Urinary bladder (tissue), 4 donors: ENCODE data around the gene C20orf96. TPM values are rescaled to one million over a fixed set of nuclear protein-coding genes. Genes with fewer than 3 reads are reported as not detected.
A peak's percentile ranks its signal among the peaks of the same experiment; 100 is the strongest.
"Not testable (repeated sequence)": the region's sequence is repeated elsewhere in the genome, so short reads cannot be mapped to it uniquely, and the experiment has no call there.

Experiments
- DNase-seq: peaks from one replicate; pipeline ENCODE4 v3.0.0-alpha.2; 2015; ENCODE audit errors: extremely low spot score
- H3K27ac ChIP-seq: one replicate; pipeline ENCODE4 v1.5.1; 2013; ENCODE audit warnings: low read depth, mild to moderate bottlenecking, moderate library complexity
- H3K36me3 ChIP-seq: one replicate; pipeline ENCODE4 v1.6.1; 2013; ENCODE audit warnings: mild to moderate bottlenecking, moderate library complexity; ENCODE audit not compliant: insufficient read depth
- H3K4me1 ChIP-seq: one replicate; pipeline ENCODE4 v1.6.1; 2013; ENCODE audit warnings: mild to moderate bottlenecking, moderate library complexity; ENCODE audit not compliant: insufficient read depth
- H3K4me3 ChIP-seq: one replicate; pipeline ENCODE4 v1.5.1; 2013; ENCODE audit warnings: low read depth, low read length
- WGBS: extraction: QIAGEN DNeasy Blood & Tissue Kit; methylation state at CpG from one replicate; pipeline ENCODE4 v1.1.7; 2013; 5-methylcytosine and 5-hydroxymethylcytosine counted together
- polyA plus RNA-seq: library from polyadenylated mRNA; stranded (reverse); fragments of 200-250 nt; gene quantifications from one replicate; pipeline ENCODE4 v1.2.3, GENCODE V29; 2013
- total RNA-seq: library from RNA; depleted of rRNA; stranded (reverse); fragments of >200 nt; gene quantifications from one replicate; pipeline ENCODE4 v1.2.3, GENCODE V29; 2014
- donor health status: healthy with polysubstance abuse.
- donor health status: healthy.

The C20orf96 gene
- total RNA-seq (5.0 TPM), polyA plus RNA-seq (6.4 TPM)

GRCh38 chr20:290084-290831, at the start of gene C20orf96:
C20orf96 (minus strand) TSS chr20:290750; CDS start chr20:290610, 140 bp downstream.
- WGBS, result under 1% methylated on average over 43 of the region's 43 CpGs
- Histone ChIP-seq H3K36me3 (no peaks in the 10 kb centered on the region), H3K27ac (peak within 1 kb of the TSS; percentile 51), H3K4me3 (peak within 1 kb of the TSS; percentile 47), H3K4me1 (no peaks in the 10 kb centered on the region)
- peak; percentile 85 for DNase-seq

GRCh38 chr20:336040-336439, 45.5 kb upstream of the C20orf96 start:
- H3K4me3 ChIP-seq, DNase-seq, H3K4me1 ChIP-seq, H3K27ac ChIP-seq, H3K36me3 ChIP-seq: not testable (repeated sequence)
- 94% methylated on average over 1 of the region's 1 CpG for WGBS

GRCh38 chr20:334578-334977, 44.0 kb upstream of the C20orf96 start:
- no peak for DNase-seq
- Histone ChIP-seq H3K36me3 (no peaks in the 10 kb centered on the region), H3K4me3 (no peak overlapping the region), H3K4me1 (no peaks in the 10 kb centered on the region), H3K27ac (no peak overlapping the region)
- 96% methylated on average over 8 of the region's 8 CpGs for WGBS

GRCh38 chr20:330233-331149, 39.9 kb upstream of the C20orf96 start:
- DNase-seq, result no peak
- Histone ChIP-seq H3K27ac (no peak overlapping the region), H3K4me3 (no peak overlapping the region), H3K36me3 (no peaks in the 10 kb centered on the region), H3K4me1 (no peaks in the 10 kb centered on the region)
- 43% methylated on average over 16 of the region's 16 CpGs for WGBS

GRCh38 chr20:329851-330232, 39.3 kb upstream of the C20orf96 start:
- H3K27ac ChIP-seq, result no peak overlapping the region
- H3K4me1 ChIP-seq, result no peaks in the 10 kb centered on the region
- DNase-seq, result no peak
- WGBS, result 78% methylated on average over 4 of the region's 4 CpGs
- H3K4me3 ChIP-seq, result no peak overlapping the region
- H3K36me3 ChIP-seq, result no peaks in the 10 kb centered on the region

GRCh38 chr20:328975-329695, 38.6 kb upstream of the C20orf96 start:
- Histone ChIP-seq H3K4me1 (no peaks in the 10 kb centered on the region), H3K36me3 (no peaks in the 10 kb centered on the region)
- DNase-seq, result no peak

GRCh38 chr20:328027-328974, 37.8 kb upstream of the C20orf96 start:
- Histone ChIP-seq H3K4me1 (no peaks in the 10 kb centered on the region), H3K27ac (no peak overlapping the region), H3K36me3 (no peaks in the 10 kb centered on the region), H3K4me3 (peak overlapping the region; percentile 79)
- DNase-seq, result no peak
- 34% methylated on average over 31 of the region's 31 CpGs for WGBS

More at GRCh38 chr20:328975-329695, 38.6 kb upstream of the C20orf96 start:
- Histone ChIP-seq H3K27ac (no peak overlapping the region), H3K4me3 (no peak overlapping the region)
- WGBS, result 41% methylated on average over 7 of the region's 7 CpGs

- DNase-seq, result peak; percentile 86
- Histone ChIP-seq H3K4me3 (peak overlapping the region; percentile 79), H3K36me3 (no peaks in the 10 kb centered on the region), H3K4me1 (no peaks in the 10 kb centered on the region), H3K27ac (peak overlapping the region; percentile 47)
- 4% methylated on average over 47 of the region's 47 CpGs for WGBS
Observed at GRCh38 chr20:327186-328026, 36.9 kb upstream of the C20orf96 start.

- Histone ChIP-seq H3K27ac (peak overlapping the region; percentile 94), H3K4me3 (peak overlapping the region; percentile 79), H3K36me3 (no peaks in the 10 kb centered on the region), H3K4me1 (no peaks in the 10 kb centered on the region)
- under 1% methylated on average over 38 of the region's 38 CpGs for WGBS
- no peak for DNase-seq
Observed at GRCh38 chr20:326645-327185, 36.2 kb upstream of the C20orf96 start.

- Histone ChIP-seq H3K4me1 (no peaks in the 10 kb centered on the region), H3K27ac (peak overlapping the region; percentile 94), H3K36me3 (no peaks in the 10 kb centered on the region), H3K4me3 (peak overlapping the region; percentile 79)
- no peak for DNase-seq
- under 1% methylated on average over 103 of the region's 103 CpGs for WGBS
Observed at GRCh38 chr20:325889-326644, 35.5 kb upstream of the C20orf96 start.
